ENCODE results near the gene ZNF440. TPM values are rescaled to one million over a fixed set of nuclear protein-coding genes. Genes with fewer than 3 reads are reported as not detected.
"Not testable (repeated sequence)": the region's sequence is repeated elsewhere in the genome, so short reads cannot be mapped to it uniquely, and the experiment has no call there.

ZNF440 gene
- total RNA-seq, 5 donors from 2014 or later (not counting 1 experiment from before 2014, with no cell fraction given) = 6.3 to 19.8 (median 17.7) TPM

GRCh38 chr19:11814700-11815035 is 595 bp downstream of the ZNF440 start:
- peaks cover 16% of the 10 kb centered on the region for H3K36me3 Mint-ChIP-seq
- CTCF ChIA-PET = interaction anchor here in 1 of 2 donors (3.5 kb wide), 1 partner anchor 17 kb away, joined by 18 read pairs; the partner anchor contains the start of gene ZNF491
- POLR2A ChIA-PET = no interaction called here
- peak overlapping the region; percentile 68 to 97 for H3K4me3 ChIP-seq (ENCODE audit: control insufficient read depth in 1 of 2, extremely low read depth in 1 of 2, low read length in 1 of 2)
- peaks cover 0 to 20% of the 10 kb centered on the region in 2 experiments for H3K4me1 ChIP-seq (ENCODE audit: control insufficient read depth in 1 of 2, extremely low read depth in 1 of 2, insufficient read depth in 2 of 2, low read length in 2 of 2)
- H3K9me3 ChIP-seq = no peaks in the 10 kb centered on the region
- peak overlapping the region in 1 of 2 donors; percentile 58 for H3K27ac Mint-ChIP-seq
- peak overlapping the region; percentile 79 to 93 (median 90) for H3K4me3 Mint-ChIP-seq
- no peaks in the 10 kb centered on the region for H3K27me3 Mint-ChIP-seq
- no peaks in the 10 kb centered on the region for H3K27me3 ChIP-seq (replicated peaks in 1 of 2; ENCODE audit: control insufficient read depth in 2 of 2, extremely low read depth in 1 of 2, insufficient read depth in 2 of 2, low read length in 1 of 2)
- H3K27ac ChIP-seq (ENCODE audit: low read length) = no peak overlapping the region
- H3K4me1 Mint-ChIP-seq = peaks cover 26 to 38% (median 31%) of the 10 kb centered on the region in 3 donors
- WGBS (ENCODE audit: insufficient coverage) = no CpG with 5 or more reads among the region's 13 CpGs
- ATAC-seq (replicated peaks in 1 of 4) (peak in 3 of 4 experiments; percentile 3 to 4 (median 4)), DNase-seq (no peak)
- H3K36me3 ChIP-seq (ENCODE audit: control insufficient read depth in 2 of 2, extremely low read depth in 1 of 2, insufficient read depth in 1 of 2, low read length in 1 of 2) = no peaks in the 10 kb centered on the region
- peaks cover 0 to 4% (median 0%) of the 10 kb centered on the region in 3 donors for H3K9me3 Mint-ChIP-seq

GRCh38 chr19:11821474-11822109 is 7.5 kb downstream of the ZNF440 start:
- WGBS (ENCODE audit: insufficient coverage) = 100% methylated on average over 3 of the region's 5 CpGs
- H3K9me3 ChIP-seq = no peaks in the 10 kb centered on the region
- DNase-seq = no peak
- peaks cover 0 to 2% of the 10 kb centered on the region in 2 donors for H3K36me3 ChIP-seq (ENCODE audit: control insufficient read depth in 2 of 2, extremely low read depth in 1 of 2, insufficient read depth in 1 of 2, low read length in 1 of 2)
- Mint-ChIP-seq H3K27me3 (no peaks in the 10 kb centered on the region), H3K4me3 (no peak overlapping the region), H3K27ac (no peak overlapping the region), H3K36me3 (peaks cover 52% of the 10 kb centered on the region), H3K4me1 (peaks cover 0 to 15% (median 9%) of the 10 kb centered on the region in 3 donors), H3K9me3 (peaks cover 5 to 13% (median 11%) of the 10 kb centered on the region in 3 donors)
- CTCF ChIA-PET = no interaction called here
- ATAC-seq (replicated peaks in 1 of 4) = no peak
- POLR2A ChIA-PET = no interaction called here
- H3K4me3 ChIP-seq (ENCODE audit: control insufficient read depth in 1 of 2, extremely low read depth in 1 of 2, low read length in 1 of 2) = no peak overlapping the region
- no peaks in the 10 kb centered on the region for H3K4me1 ChIP-seq (ENCODE audit: control insufficient read depth in 1 of 2, extremely low read depth in 1 of 2, insufficient read depth in 2 of 2, low read length in 2 of 2)
- no peak overlapping the region for H3K27ac ChIP-seq (ENCODE audit: low read length)
- H3K27me3 ChIP-seq (replicated peaks in 1 of 2; ENCODE audit: control insufficient read depth in 2 of 2, extremely low read depth in 1 of 2, insufficient read depth in 2 of 2, low read length in 1 of 2) = no peaks in the 10 kb centered on the region

GRCh38 chr19:11828957-11829876 is 15.1 kb downstream of the ZNF440 start:
- POLR2A ChIA-PET; H3K27me3 Mint-ChIP-seq; H3K4me1 ChIP-seq (ENCODE audit: control insufficient read depth in 1 of 2, extremely low read depth in 1 of 2, insufficient read depth in 2 of 2, low read length in 2 of 2); H3K27me3 ChIP-seq (replicated peaks in 1 of 2; ENCODE audit: control insufficient read depth in 2 of 2, extremely low read depth in 1 of 2, insufficient read depth in 2 of 2, low read length in 1 of 2); ATAC-seq (replicated peaks in 1 of 4); H3K4me3 ChIP-seq (ENCODE audit: control insufficient read depth in 1 of 2, extremely low read depth in 1 of 2, low read length in 1 of 2); H3K4me1 Mint-ChIP-seq; H3K27ac Mint-ChIP-seq; DNase-seq; CTCF ChIA-PET; H3K4me3 Mint-ChIP-seq; H3K27ac ChIP-seq (ENCODE audit: low read length): not testable (repeated sequence)
- Histone ChIP-seq H3K9me3 (peaks cover 14% of the 10 kb centered on the region), H3K36me3 (ENCODE audit: control insufficient read depth in 2 of 2, extremely low read depth in 1 of 2, insufficient read depth in 1 of 2, low read length in 1 of 2) (peaks cover 14 to 31% of the 10 kb centered on the region in 2 donors)
- H3K36me3 Mint-ChIP-seq = peaks cover 86% of the 10 kb centered on the region
- 86% methylated on average over 1 of the region's 7 CpGs for WGBS (ENCODE audit: insufficient coverage)
- H3K9me3 Mint-ChIP-seq = peaks cover 9 to 56% (median 42%) of the 10 kb centered on the region in 3 donors

GRCh38 chr19:11832253-11832912 is 18.3 kb downstream of the ZNF440 start:
- ATAC-seq (replicated peaks in 1 of 4) (no peak), DNase-seq (no peak)
- Histone ChIP-seq H3K4me1 (ENCODE audit: control insufficient read depth in 1 of 2, extremely low read depth in 1 of 2, insufficient read depth in 2 of 2, low read length in 2 of 2) (no peaks in the 10 kb centered on the region), H3K9me3 (peaks cover 15% of the 10 kb centered on the region), H3K4me3 (ENCODE audit: control insufficient read depth in 1 of 2, extremely low read depth in 1 of 2, low read length in 1 of 2) (no peak overlapping the region), H3K27me3 (replicated peaks in 1 of 2; ENCODE audit: control insufficient read depth in 2 of 2, extremely low read depth in 1 of 2, insufficient read depth in 2 of 2, low read length in 1 of 2) (no peaks in the 10 kb centered on the region), H3K27ac (ENCODE audit: low read length) (no peak overlapping the region), H3K36me3 (ENCODE audit: control insufficient read depth in 2 of 2, extremely low read depth in 1 of 2, insufficient read depth in 1 of 2, low read length in 1 of 2) (peaks cover 14 to 31% of the 10 kb centered on the region in 2 donors)
- no peak overlapping the region for H3K27ac Mint-ChIP-seq
- H3K36me3 Mint-ChIP-seq = peaks cover 76% of the 10 kb centered on the region
- CTCF ChIA-PET = no interaction called here
- H3K9me3 Mint-ChIP-seq = peaks cover 9 to 61% (median 41%) of the 10 kb centered on the region in 3 donors
- no peak overlapping the region for H3K4me3 Mint-ChIP-seq
- 100% methylated on average over 2 of the region's 8 CpGs for WGBS (ENCODE audit: insufficient coverage)
- POLR2A ChIA-PET = no interaction called here
- H3K27me3 Mint-ChIP-seq = no peaks in the 10 kb centered on the region
- H3K4me1 Mint-ChIP-seq = no peaks in the 10 kb centered on the region

- Histone ChIP-seq H3K9me3 (peaks cover 15% of the 10 kb centered on the region), H3K4me1 (ENCODE audit: control insufficient read depth in 1 of 2, extremely low read depth in 1 of 2, insufficient read depth in 2 of 2, low read length in 2 of 2) (no peaks in the 10 kb centered on the region), H3K4me3 (ENCODE audit: control insufficient read depth in 1 of 2, extremely low read depth in 1 of 2, low read length in 1 of 2) (no peak overlapping the region), H3K27me3 (replicated peaks in 1 of 2; ENCODE audit: control insufficient read depth in 2 of 2, extremely low read depth in 1 of 2, insufficient read depth in 2 of 2, low read length in 1 of 2) (no peaks in the 10 kb centered on the region), H3K36me3 (ENCODE audit: control insufficient read depth in 2 of 2, extremely low read depth in 1 of 2, insufficient read depth in 1 of 2, low read length in 1 of 2) (peaks cover 14 to 31% of the 10 kb centered on the region in 2 donors), H3K27ac (ENCODE audit: low read length) (no peak overlapping the region)
- no peak for ATAC-seq (replicated peaks in 1 of 4)
- H3K27me3 Mint-ChIP-seq = no peaks in the 10 kb centered on the region
- H3K4me3 Mint-ChIP-seq = no peak overlapping the region
- no peak overlapping the region for H3K27ac Mint-ChIP-seq
- DNase-seq = no peak
- H3K36me3 Mint-ChIP-seq = peaks cover 65% of the 10 kb centered on the region
- ChIA-PET POLR2A (no interaction called here), CTCF (interaction anchor here in 1 of 2 donors (0.5 kb wide), 1 partner anchor 29 kb away, joined by 4 read pairs; no protein-coding TSS in a partner anchor)
- H3K9me3 Mint-ChIP-seq = peaks cover 10 to 55% (median 39%) of the 10 kb centered on the region in 3 donors
- H3K4me1 Mint-ChIP-seq = no peaks in the 10 kb centered on the region
- 100% methylated on average over 1 of the region's 2 CpGs for WGBS (ENCODE audit: insufficient coverage)
These were observed 19.5 kb downstream of the ZNF440 start for GRCh38 chr19:11833541-11833940.

GRCh38 chr19:11835626-11836066 is 21.6 kb downstream of the ZNF440 start:
- Mint-ChIP-seq H3K9me3 (peaks cover 16 to 40% (median 39%) of the 10 kb centered on the region in 3 donors), H3K36me3 (peaks cover 44% of the 10 kb centered on the region)
- H3K4me1 Mint-ChIP-seq; POLR2A ChIA-PET; H3K27ac ChIP-seq (ENCODE audit: low read length); H3K4me1 ChIP-seq (ENCODE audit: control insufficient read depth in 1 of 2, extremely low read depth in 1 of 2, insufficient read depth in 2 of 2, low read length in 2 of 2); H3K27me3 ChIP-seq (replicated peaks in 1 of 2; ENCODE audit: control insufficient read depth in 2 of 2, extremely low read depth in 1 of 2, insufficient read depth in 2 of 2, low read length in 1 of 2); H3K4me3 ChIP-seq (ENCODE audit: control insufficient read depth in 1 of 2, extremely low read depth in 1 of 2, low read length in 1 of 2); H3K27ac Mint-ChIP-seq; H3K4me3 Mint-ChIP-seq; H3K27me3 Mint-ChIP-seq; DNase-seq; ATAC-seq (replicated peaks in 1 of 4); CTCF ChIA-PET: not testable (repeated sequence)
- Histone ChIP-seq H3K9me3 (peaks cover 15% of the 10 kb centered on the region), H3K36me3 (ENCODE audit: control insufficient read depth in 2 of 2, extremely low read depth in 1 of 2, insufficient read depth in 1 of 2, low read length in 1 of 2) (peaks cover 14 to 22% of the 10 kb centered on the region in 2 donors)
- no CpG with 5 or more reads among the region's 2 CpGs for WGBS (ENCODE audit: insufficient coverage)

All from T-cell (primary cell).